Activated T-helper 1 cell treated with Interleukin-2 at 50 U/mL for 16 hours (primary cell): ENCODE results near the gene ADAM11.
"Not testable (repeated sequence)": the region's sequence is repeated elsewhere in the genome, so short reads cannot be mapped to it uniquely, and the experiment has no call there.

Experiments
- DNase-seq: peaks from one replicate; pipeline ENCODE4 v3.0.0-alpha.2; 2020; ENCODE audit warnings: low read depth

The ADAM11 gene

GRCh38 chr17:44795928-44796327 lies 37.1 kb downstream of the ADAM11 start:
- DNase-seq = no peak

- no peak for DNase-seq
Observed at GRCh38 chr17:44796731-44797130, 37.9 kb downstream of the ADAM11 start.

GRCh38 chr17:44797802-44798201 lies 39.0 kb downstream of the ADAM11 start:
- no peak for DNase-seq

- DNase-seq = no peak
Observed at GRCh38 chr17:44798356-44798755, 39.6 kb downstream of the ADAM11 start.

- DNase-seq = no peak
Observed at GRCh38 chr17:44801880-44802279, 43.1 kb downstream of the ADAM11 start.

GRCh38 chr17:44804302-44805089 lies 45.7 kb downstream of the ADAM11 start:
- DNase-seq = no peak

GRCh38 chr17:44807093-44807816 lies 48.5 kb downstream of the ADAM11 start:
- DNase-seq = no peak

GRCh38 chr17:44807817-44808155 lies 49.0 kb downstream of the ADAM11 start:
- DNase-seq = no peak

GRCh38 chr17:44808156-44808555 lies 49.4 kb downstream of the ADAM11 start:
- DNase-seq = no peak

- not testable (repeated sequence) for DNase-seq
Observed at GRCh38 chr17:44808656-44809388, 50.0 kb downstream of the ADAM11 start.

GRCh38 chr17:44812263-44812662 lies 53.5 kb downstream of the ADAM11 start:
- no peak for DNase-seq

GRCh38 chr17:44818508-44818907 lies 59.7 kb downstream of the ADAM11 start:
- not testable (repeated sequence) for DNase-seq

GRCh38 chr17:44820631-44821212 lies 61.9 kb downstream of the ADAM11 start:
- DNase-seq = no peak

GRCh38 chr17:44825236-44825635 lies 66.4 kb downstream of the ADAM11 start:
- not testable (repeated sequence) for DNase-seq

GRCh38 chr17:44826123-44826790 lies 67.5 kb downstream of the ADAM11 start:
- no peak for DNase-seq

GRCh38 chr17:44827863-44828262 lies 69.1 kb downstream of the ADAM11 start:
- no peak for DNase-seq

GRCh38 chr17:44828919-44829522 lies 70.2 kb downstream of the ADAM11 start:
- DNase-seq = no peak

GRCh38 chr17:44829523-44830358 lies 71.0 kb downstream of the ADAM11 start, which contains the start of gene GJC1:
Gene GJC1, minus strand, starts transcription at chr17:44830287. Its CDS starts 24,470 bp downstream, at chr17:44805817.
- DNase-seq = no peak

GRCh38 chr17:44830359-44831288 lies 71.8 kb downstream of the ADAM11 start:
- DNase-seq = no peak
